GM19452 (cell line): ENCODE results near the gene TCF7L2.

Source experiments
- ATAC-seq: cut with Tn5 transposase; IDR thresholded peaks from one replicate; pipeline ENCODE4 v1.9.1; 2021; ENCODE audit not compliant: unreplicated experiment

TCF7L2 gene

GRCh38 chr10:113115556-113115955 is 165.5 kb downstream of the TCF7L2 start:
- ATAC-seq = no peak

- no peak for ATAC-seq
Observed at GRCh38 chr10:113118882-113119281, 168.8 kb downstream of the TCF7L2 start.

GRCh38 chr10:113119801-113120200 is 169.8 kb downstream of the TCF7L2 start:
- no peak for ATAC-seq

- no peak for ATAC-seq
Observed at GRCh38 chr10:113121153-113121552, 171.1 kb downstream of the TCF7L2 start.

DNA sequence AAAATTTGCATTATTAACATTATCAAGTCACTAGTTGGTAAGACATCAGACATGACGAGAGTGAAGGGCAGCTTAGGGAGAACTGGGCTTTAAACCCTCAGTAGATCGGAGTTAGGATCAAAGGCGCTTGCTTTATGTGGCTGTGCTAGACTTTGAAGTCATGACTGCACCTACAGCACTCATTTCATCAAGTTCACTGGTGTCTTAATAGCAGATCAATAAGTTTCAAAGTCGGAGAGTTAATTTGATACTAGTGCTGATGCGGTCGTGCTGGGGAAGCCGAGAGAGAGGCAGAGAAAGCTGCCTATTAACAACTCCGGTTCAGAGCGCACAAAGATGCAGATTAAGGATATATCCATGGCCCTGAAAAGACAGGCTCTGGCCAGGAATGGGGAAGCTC is 172.9 kb downstream of the TCF7L2 start:
- ATAC-seq = no peak

- no peak for ATAC-seq
Observed at GRCh38 chr10:113124724-113125123, 174.7 kb downstream of the TCF7L2 start.

- no peak for ATAC-seq
Observed at GRCh38 chr10:113125612-113126011, 175.6 kb downstream of the TCF7L2 start.

GRCh38 chr10:113126229-113127201 is 176.5 kb downstream of the TCF7L2 start:
- no peak for ATAC-seq

DNA sequence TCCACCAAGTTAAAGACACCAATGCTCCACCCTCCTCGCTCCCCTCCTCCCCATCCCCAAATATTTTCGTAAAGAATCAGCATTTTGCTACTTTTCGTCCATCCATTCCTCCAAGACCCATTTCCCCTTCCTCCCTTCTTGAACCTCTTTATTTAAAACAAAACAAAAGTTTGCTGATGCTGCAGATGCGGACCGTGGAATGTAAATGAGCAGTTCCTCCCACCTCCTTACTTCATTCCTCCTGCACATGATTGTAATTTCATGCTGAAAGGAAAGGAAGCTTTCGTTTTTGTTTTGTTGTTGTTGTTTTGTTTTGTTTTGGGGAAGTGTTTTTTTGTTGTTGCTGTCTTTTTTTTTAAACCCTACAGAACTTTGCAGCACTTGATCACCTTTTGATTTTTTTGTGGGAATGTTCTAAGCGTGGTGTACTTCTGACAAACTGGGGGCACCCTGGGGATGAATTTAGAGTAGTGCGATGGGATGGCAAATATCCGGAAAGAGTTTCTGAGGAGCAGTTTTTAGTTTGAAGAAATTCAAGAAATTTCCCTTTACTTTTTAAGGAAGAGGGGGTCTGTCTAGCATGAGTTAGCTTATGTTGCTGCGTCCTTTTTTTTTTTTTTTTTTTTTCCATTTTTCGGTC is 177.3 kb downstream of the TCF7L2 start:
- no peak for ATAC-seq

DNA sequence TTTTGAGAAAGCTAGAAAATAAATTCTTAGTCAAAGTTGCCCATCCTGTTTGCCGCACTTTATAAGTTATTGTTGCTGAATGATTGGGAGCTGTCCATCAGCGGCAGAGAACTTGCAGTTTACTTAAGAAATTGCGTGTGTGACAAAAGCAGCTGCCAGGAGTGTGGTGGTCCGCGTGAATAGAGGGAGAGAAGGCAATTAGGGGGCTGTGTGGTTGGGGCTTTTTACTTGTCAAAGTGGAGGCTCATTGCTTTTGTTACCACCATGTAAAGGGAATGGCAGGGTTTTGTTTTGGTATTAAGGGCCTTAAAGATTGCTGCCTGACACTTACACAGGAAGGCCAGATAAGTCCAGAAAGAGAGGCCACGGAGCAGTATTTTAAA is 177.8 kb downstream of the TCF7L2 start:
- ATAC-seq = no peak

DNA sequence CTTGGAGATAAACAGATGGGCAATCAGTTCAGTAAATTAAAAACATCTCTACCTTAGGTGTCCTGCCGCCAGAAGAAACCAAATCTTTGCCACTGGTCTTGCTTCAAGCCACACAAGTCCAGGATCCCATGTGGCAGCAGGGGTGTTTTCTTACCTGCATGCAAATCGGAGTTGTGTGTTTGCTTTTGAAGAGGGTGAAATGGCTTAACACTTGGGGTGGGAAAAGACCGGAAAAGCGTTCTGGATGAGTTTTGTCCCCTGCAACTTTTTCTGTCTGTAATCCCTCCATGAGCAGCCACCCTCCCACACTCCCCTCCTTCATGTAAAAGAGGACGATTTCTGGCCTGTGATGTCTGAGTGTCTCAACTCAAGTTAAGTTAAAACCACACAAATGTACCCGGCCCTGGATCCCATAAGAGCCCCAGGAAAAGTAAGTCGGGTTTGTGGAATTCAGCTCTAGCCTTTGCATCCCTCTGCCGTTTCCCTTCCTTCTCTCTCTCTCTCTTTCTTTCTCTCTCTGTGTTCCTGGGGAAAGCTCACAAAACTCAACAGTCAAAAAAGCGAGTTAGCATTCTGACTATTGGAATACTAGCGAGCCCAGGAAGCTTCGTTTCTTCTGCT is 178.5 kb downstream of the TCF7L2 start:
- no peak for ATAC-seq

GRCh38 chr10:113129117-113129516 is 179.1 kb downstream of the TCF7L2 start:
- no peak for ATAC-seq

GRCh38 chr10:113130014-113130641 is 180.1 kb downstream of the TCF7L2 start:
- no peak for ATAC-seq

DNA sequence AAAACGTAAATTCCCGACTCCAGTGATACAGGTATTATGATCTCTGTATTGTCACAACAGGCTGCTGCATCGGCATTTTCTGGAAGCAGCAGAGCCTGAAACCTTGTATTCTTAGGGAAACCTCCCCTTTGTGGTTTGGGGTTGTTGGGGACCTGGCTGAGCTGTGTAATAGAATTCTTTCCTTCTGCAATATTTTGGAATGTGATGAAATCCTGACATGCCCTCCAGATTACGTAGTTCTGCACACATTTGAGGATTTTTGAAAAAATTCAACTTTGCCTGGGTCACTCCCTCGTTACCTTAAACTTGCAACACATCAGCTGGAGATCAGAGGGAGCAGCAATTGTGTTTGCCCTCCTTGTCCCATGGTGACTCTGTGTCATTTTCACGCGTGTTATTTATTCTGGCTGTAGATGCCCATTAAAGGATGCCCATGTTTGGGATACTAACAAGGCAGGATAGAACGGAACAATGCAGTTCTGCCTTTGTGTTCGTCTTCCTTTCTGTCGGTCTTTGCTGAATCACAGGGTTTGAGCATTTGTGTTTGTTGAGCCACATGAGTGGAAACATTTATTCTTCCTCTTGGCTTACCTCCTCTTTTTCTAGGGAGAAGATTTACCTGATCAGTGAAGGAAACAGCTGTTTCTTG is 181.7 kb downstream of the TCF7L2 start:
- no peak for ATAC-seq

- no peak for ATAC-seq
Observed at GRCh38 chr10:113132591-113133121, 182.6 kb downstream of the TCF7L2 start.

DNA sequence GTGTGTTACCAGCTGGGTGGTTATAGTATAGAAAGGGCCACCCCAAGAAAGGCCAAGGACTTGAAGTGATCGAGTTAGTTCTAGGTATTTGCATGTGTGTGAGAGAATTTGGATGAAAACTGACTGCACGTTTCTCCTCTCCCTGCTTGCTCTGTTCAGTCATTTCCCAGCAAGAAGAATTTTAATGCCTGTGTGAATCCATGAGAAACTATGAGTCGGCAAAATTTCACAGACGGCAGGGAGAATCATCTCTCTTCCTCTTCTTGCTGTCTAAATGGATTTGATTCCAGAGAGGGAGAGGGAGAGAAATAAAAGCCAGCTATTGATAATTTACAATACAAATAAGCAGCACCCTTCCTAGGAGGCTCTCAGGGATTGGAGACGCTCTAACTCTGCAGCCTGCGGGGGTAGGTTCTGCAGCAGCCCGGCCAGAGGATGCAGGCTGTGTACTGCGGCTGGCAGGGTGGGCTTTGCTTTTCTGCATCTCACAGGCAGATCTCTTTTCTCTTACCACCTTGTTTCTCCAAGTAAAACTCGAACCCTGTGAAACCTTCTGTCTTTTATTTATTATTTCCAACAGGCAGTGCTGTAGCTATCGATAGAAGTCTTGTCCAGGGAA is 183.6 kb downstream of the TCF7L2 start:
- ATAC-seq = no peak

- no peak for ATAC-seq
Observed at GRCh38 chr10:113135025-113135424, 185.0 kb downstream of the TCF7L2 start.

DNA sequence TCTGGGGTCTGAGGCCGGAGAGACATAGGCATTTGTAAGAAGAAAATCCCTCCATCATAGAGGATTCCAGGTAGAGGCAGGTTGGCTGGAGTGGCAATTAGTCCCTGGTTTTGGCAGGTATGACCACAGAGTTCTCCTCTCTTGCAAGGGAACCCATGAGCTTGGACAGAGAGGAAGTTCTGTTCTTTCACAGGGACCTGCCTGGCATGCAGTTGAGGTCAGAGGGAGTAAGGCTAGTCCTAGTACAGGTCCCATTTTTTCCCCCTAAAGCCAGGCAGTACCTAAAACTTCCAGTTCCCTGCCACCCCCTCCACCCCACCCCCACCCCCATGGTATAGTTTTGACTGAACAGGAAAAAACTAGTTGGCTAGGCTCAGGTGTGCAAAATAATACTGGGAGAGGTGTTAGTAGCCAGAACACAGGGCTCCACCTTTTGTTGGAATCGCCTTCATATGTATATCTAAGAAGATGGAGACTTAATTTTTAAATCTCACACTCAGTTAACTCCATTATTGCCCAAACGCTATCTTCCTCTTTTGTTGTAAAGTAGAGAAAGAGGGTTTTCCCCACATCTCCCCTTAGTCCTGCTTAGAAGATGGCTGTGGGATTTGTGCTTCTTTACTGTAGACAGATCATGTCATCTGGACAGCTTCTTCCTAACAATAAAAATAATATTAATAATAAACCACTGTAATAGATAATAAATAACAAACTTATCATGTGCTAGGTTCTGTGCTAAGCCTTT is 188.1 kb downstream of the TCF7L2 start:
- ATAC-seq = no peak

GRCh38 chr10:113138937-113139585 is 189.0 kb downstream of the TCF7L2 start:
- ATAC-seq = no peak
